Lung (tissue), 12 donors: ENCODE results near the gene SYT13. TPM values are rescaled to one million over a fixed set of nuclear protein-coding genes. Genes with fewer than 3 reads are reported as not detected.

Experiments
- ATAC-seq: fragments of 200-7000 bp; cut with Tn5 transposase; one replicate; pipeline ENCODE4 v1.9.1; 2020; ENCODE audit warnings: moderate number of reproducible peaks; ENCODE audit not compliant: insufficient read depth, low FRiP score
- DNase-seq, 3 donors: peaks; one replicate each; pipeline ENCODE4 v3.0.0-alpha.2; 2013 to 2017
- H3K27ac ChIP-seq, 2 donors: one replicate each; pipeline ENCODE4 v1.5.1; 2013; ENCODE audit warnings: mild to moderate bottlenecking in 2 of 2, moderate library complexity in 2 of 2, control low read depth in 1 of 2, inconsistent platforms in 1 of 2, low read depth in 1 of 2, low read length in 1 of 2
- H3K27me3 ChIP-seq, 3 donors: one replicate each; pipeline ENCODE4 v1.5.1; 2013; ENCODE audit warnings: low read length in 2 of 3; ENCODE audit not compliant: control insufficient read depth in 3 of 3, insufficient read depth in 3 of 3
- H3K36me3 ChIP-seq, 4 donors: one replicate each; pipeline ENCODE4 v1.5.1; 2013; ENCODE audit warnings: low read length in 4 of 4, mild to moderate bottlenecking in 1 of 4, moderate library complexity in 1 of 4; ENCODE audit not compliant: control insufficient read depth in 4 of 4, insufficient read depth in 4 of 4
- H3K4me1 ChIP-seq, 5 donors: one replicate each; pipeline ENCODE4 v1.5.1; 2013; ENCODE audit warnings: low read length in 5 of 5, mild to moderate bottlenecking in 2 of 5, moderate library complexity in 1 of 5; ENCODE audit not compliant: control insufficient read depth in 5 of 5, insufficient read depth in 5 of 5
- H3K4me3 ChIP-seq: one replicate; pipeline ENCODE4 v1.5.1; 2013; ENCODE audit warnings: mild to moderate bottlenecking, control low read depth, moderate library complexity
- H3K9ac ChIP-seq, 2 donors: one replicate each; pipeline ENCODE4 v1.5.1; 2013; ENCODE audit warnings: low read length in 2 of 2, control low read depth in 1 of 2; ENCODE audit not compliant: insufficient read depth in 1 of 2
- H3K9me3 ChIP-seq, 4 donors: one replicate each; pipeline ENCODE4 v1.5.1; 2013; ENCODE audit warnings: low read length in 3 of 4, mild to moderate bottlenecking in 1 of 4, moderate library complexity in 1 of 4; ENCODE audit not compliant: control insufficient read depth in 4 of 4, insufficient read depth in 3 of 4
- CTCF ChIP-seq: IDR thresholded peaks from 2 replicates; pipeline ENCODE4 v1.5.1; 2012; ENCODE audit warnings: mild to moderate bottlenecking; ENCODE audit errors: control extremely low read depth, extremely low read depth
- WGBS, 2 donors: extraction: QIAGEN DNeasy Blood & Tissue Kit; methylation state at CpG; one replicate each; pipeline ENCODE4 v1.1.7; 2013; 5-methylcytosine and 5-hydroxymethylcytosine counted together
- polyA plus RNA-seq, 2 donors: library from polyadenylated mRNA; stranded (reverse); fragments of 200-250 nt; gene quantifications; one replicate each; pipeline ENCODE4 v1.2.1, GENCODE V29; 2013
- total RNA-seq, 2 donors: library from RNA; depleted of rRNA in 1 of 2; stranded (reverse); fragments of >200 nt in 1 of 2; gene quantifications; one replicate each; pipeline ENCODE4 v1.2.1, GENCODE V29; 2014 to 2021
- donor health status: control.
- donor health status: control.
- donor health status: Bipolar disorder and iron deficiency.
- donor health status: healthy.
- donor health status: DM: yes; HTN: yes; CAD: no.

SYT13 gene
- total and polyA plus RNA-seq, 4 donors: 0.06 to 6.2 (median 0.16) TPM

- no peak for TF ChIP-seq CTCF
- no peak overlapping the region for H3K9ac ChIP-seq
- DNase-seq (no peak), ATAC-seq (no peak)
- WGBS, 2 donors: 70 to 83% methylated on average over 4 of the region's 4 CpGs
- peaks cover 0 to 4% (median 0%) of the 10 kb centered on the region in 3 donors for H3K27me3 ChIP-seq
- H3K36me3 ChIP-seq: no peaks in the 10 kb centered on the region
- H3K4me1 ChIP-seq: peaks cover 0 to 28% (median 2%) of the 10 kb centered on the region in 5 donors
- H3K9me3 ChIP-seq: peaks cover 0 to 8% (median 0%) of the 10 kb centered on the region in 4 donors
- no peak overlapping the region for H3K4me3 ChIP-seq
- no peak overlapping the region for H3K27ac ChIP-seq
Measured at GRCh38 chr11:45262900-45263299, 23.2 kb downstream of the SYT13 start.

- DNase-seq (no peak), ATAC-seq (no peak)
- Histone ChIP-seq H3K9ac (no peak overlapping the region), H3K36me3 (no peaks in the 10 kb centered on the region), H3K9me3 (peaks cover 0 to 4% (median 0%) of the 10 kb centered on the region in 4 donors), H3K4me1 (peaks cover 0 to 33% (median 5%) of the 10 kb centered on the region in 5 donors), H3K27ac (no peak overlapping the region), H3K4me3 (no peak overlapping the region), H3K27me3 (no peaks in the 10 kb centered on the region)
- TF ChIP-seq CTCF: no peak
Measured at GRCh38 chr11:45260071-45260470, 26.1 kb downstream of the SYT13 start.

- Histone ChIP-seq H3K4me3 (no peak overlapping the region), H3K36me3 (no peaks in the 10 kb centered on the region), H3K27ac (no peak overlapping the region), H3K4me1 (peaks cover 0 to 33% (median 5%) of the 10 kb centered on the region in 5 donors), H3K9ac (no peak overlapping the region), H3K9me3 (peaks cover 0 to 4% (median 0%) of the 10 kb centered on the region in 4 donors), H3K27me3 (no peaks in the 10 kb centered on the region)
- no peak for TF ChIP-seq CTCF
- ATAC-seq (no peak), DNase-seq (peak in 2 of 3 donors; percentile 32 to 51)
- 85 to 95% methylated on average over 3 of the region's 3 CpGs for WGBS, 2 donors
Measured at GRCh38 chr11:45259592-45259991, 26.5 kb downstream of the SYT13 start.

GRCh38 chr11:45258982-45259530, 27.1 kb downstream of the SYT13 start:
- peaks cover 0 to 2% (median 0%) of the 10 kb centered on the region in 4 donors for H3K9me3 ChIP-seq
- DNase-seq (peak; percentile 51 to 91 (median 85)), ATAC-seq (no peak)
- no peak overlapping the region for H3K27ac ChIP-seq
- no peaks in the 10 kb centered on the region for H3K27me3 ChIP-seq
- H3K4me3 ChIP-seq: no peak overlapping the region
- no peaks in the 10 kb centered on the region for H3K36me3 ChIP-seq
- 51 to 53% methylated on average over 4 of the region's 4 CpGs for WGBS, 2 donors
- H3K4me1 ChIP-seq: peaks cover 0 to 33% (median 5%) of the 10 kb centered on the region in 5 donors
- no peak overlapping the region for H3K9ac ChIP-seq
- TF ChIP-seq CTCF: no peak
